ENCODE measurements around the gene GMCL2. TPM values are rescaled to one million over a fixed set of nuclear protein-coding genes. Genes with fewer than 3 reads are reported as not detected.

Gene GMCL2
- total and polyA plus RNA-seq, 9 of the 15 experiments (the other 6 are each of a cell fraction or from before 2014, with no cell fraction given) = 0.04 TPM; not detected in 8

DNA sequence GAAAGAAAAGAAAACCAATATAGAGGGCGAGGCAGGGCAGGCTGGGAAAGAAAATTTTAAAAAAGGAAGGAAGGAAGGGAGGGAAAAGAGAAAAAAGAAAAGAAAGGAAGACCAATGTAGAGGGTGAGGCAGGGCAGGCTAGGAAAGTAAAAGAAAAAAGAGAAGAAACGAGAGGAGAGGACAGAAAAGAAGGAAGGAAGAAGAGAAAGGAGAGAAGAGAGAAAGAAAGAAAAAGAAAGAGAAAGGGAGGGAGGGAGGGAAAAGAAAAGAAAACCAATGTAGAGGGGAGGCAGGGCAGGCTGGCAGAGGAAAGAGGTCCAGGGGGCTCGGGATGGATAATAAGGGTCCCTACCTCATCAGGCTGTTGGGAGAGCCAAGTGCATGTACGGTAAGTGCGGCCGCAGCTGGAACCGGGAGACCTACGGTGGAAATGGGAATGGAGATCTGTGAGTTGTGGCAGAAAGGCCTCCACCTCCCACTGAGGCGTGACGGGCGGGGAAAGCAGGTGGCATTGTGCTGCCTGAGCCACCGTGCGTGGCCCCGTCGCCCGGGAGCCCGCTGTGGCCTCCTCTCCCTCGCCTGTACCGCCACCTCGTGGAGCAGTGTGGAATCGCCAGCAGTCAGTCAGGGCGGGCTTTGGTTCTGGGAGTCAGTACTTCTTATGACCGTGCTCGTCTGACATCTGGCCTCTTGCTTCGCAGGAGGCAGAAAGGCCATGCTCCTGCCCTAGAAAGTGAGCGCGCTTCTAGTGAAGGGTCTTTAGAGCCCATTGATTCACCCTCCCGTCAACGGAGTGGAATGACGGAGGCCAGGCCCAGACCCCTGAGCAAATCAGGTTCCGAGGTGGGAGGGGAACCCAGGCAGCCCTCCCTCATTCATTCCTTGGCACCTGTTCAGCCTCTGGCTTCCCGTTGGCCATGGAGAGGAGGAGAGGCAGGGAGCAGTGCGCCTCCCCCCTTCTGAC is 23.1 kb downstream of the GMCL2 start (continued):
- no peak for TF ChIP-seq ILF3 (IDR thresholded peaks at IDR 0.05; ENCODE audit: borderline replicate concordance)
- no peak for TF ChIP-seq TCF3 (CRISPR knock-in tag; IDR thresholded peaks at IDR 0.05)
- TF ChIP-seq ZNF184 (CRISPR knock-in tag; IDR thresholded peaks at IDR 0.05) = no peak
- peak; percentile 97 for TF ChIP-seq STAG1 (CRISPR knock-in tag; IDR thresholded peaks at IDR 0.05; ENCODE audit: borderline replicate concordance)
- TF ChIP-seq RCOR1 (IDR thresholded peaks at IDR 0.05; ENCODE audit: borderline replicate concordance in 1 of 2, low read depth in 2 of 2, low read length in 2 of 2) = peak in 1 of 2 experiments; percentile 44; a peak in 1 of 4 replicates
- TF ChIP-seq HNRNPL (IDR thresholded peaks at IDR 0.05; ENCODE audit: low read depth, low read length) = peak; percentile 28; the same call in 1 of the 2 replicates
- no peak for TF ChIP-seq ZBED1 (IDR thresholded peaks at IDR 0.05)
- peak in 1 of 3 experiments; percentile 30 for TF ChIP-seq YY1 (IDR thresholded peaks at IDR 0.05; ENCODE audit: borderline replicate concordance in 1 of 3, control insufficient read depth in 1 of 3, extremely low read depth in 1 of 3, insufficient read depth in 3 of 3, insufficient read length in 1 of 3, insufficient replicate concordance in 2 of 3, low read depth in 1 of 3, low read length in 2 of 3)
- TF ChIP-seq MYC (IDR thresholded peaks at IDR 0.05; ENCODE audit: low read depth, low read length) = peak; percentile 44; the same call in 1 of the 2 replicates
- no peak for TF ChIP-seq MYC (CRISPR knock-in tag; IDR thresholded peaks at IDR 0.05; ENCODE audit: borderline replicate concordance, low read depth)
- no peak for TF ChIP-seq NFYB (IDR thresholded peaks at IDR 0.05; ENCODE audit: extremely low read depth, insufficient read length)
- TF ChIP-seq MAZ (CRISPR knock-in tag; conservative IDR thresholded peaks at IDR 0.05 in 1 of 2, IDR thresholded peaks at IDR 0.05 in 1 of 2) = peak; percentile 47 to 71
- TF ChIP-seq HMGN3 (IDR thresholded peaks at IDR 0.05; ENCODE audit: borderline replicate concordance, extremely low read depth, insufficient read length, low read depth, low read length) = peak; percentile 20
- no peak for TF ChIP-seq MAFF (IDR thresholded peaks at IDR 0.05; ENCODE audit: low read length)
- TF ChIP-seq NONO (IDR thresholded peaks at IDR 0.05; ENCODE audit: low read depth in 2 of 2, low read length in 1 of 2) = 0 out of 4 replicates have a peak, but pooled peaks of 1 of the 2 experiments have one; percentile 19
- no peak for TF ChIP-seq ZNF124 (CRISPR knock-in tag; IDR thresholded peaks at IDR 0.05)
- no peak for TF ChIP-seq HCFC1 (IDR thresholded peaks at IDR 0.05; ENCODE audit: low read depth, low read length)
- peak; percentile 94 for TF ChIP-seq DEAF1 (CRISPR knock-in tag; IDR thresholded peaks at IDR 0.05)
- 0 out of 2 replicates have a peak, but pooled peaks have one; percentile 38 for TF ChIP-seq BHLHE40 (IDR thresholded peaks at IDR 0.05; ENCODE audit: low read length)
- TF ChIP-seq TBL1XR1 (IDR thresholded peaks at IDR 0.05; ENCODE audit: low read length in 2 of 2) = 0 out of 4 replicates have a peak, but pooled peaks of 1 of the 2 experiments have one; percentile 33
- no peak for TF ChIP-seq ZNF75A (CRISPR knock-in tag; IDR thresholded peaks at IDR 0.05)
- TF ChIP-seq ZNF79 (CRISPR knock-in tag; IDR thresholded peaks at IDR 0.05; ENCODE audit: low read depth) = no peak
- TF ChIP-seq LCOR (CRISPR knock-in tag; IDR thresholded peaks at IDR 0.05) = peak; percentile 31; the same call in 1 of the 2 replicates
- no peak for TF ChIP-seq MITF (IDR thresholded peaks at IDR 0.05)
- peak; percentile 80 for TF ChIP-seq CC2D1A (IDR thresholded peaks at IDR 0.05)

Data from K562 (cell line).